HG03460 (cell line): Measurements from ENCODE around the gene KIFC3.
"Not testable (repeated sequence)": the region's sequence is repeated elsewhere in the genome, so short reads cannot be mapped to it uniquely, and the experiment has no call there.

Experiments used
- ATAC-seq: cut with Tn5 transposase; IDR thresholded peaks from one replicate; pipeline ENCODE4 v1.9.1; 2021; ENCODE audit not compliant: unreplicated experiment

The KIFC3 gene

GRCh38 chr16:57726433-57726947 is 75.8 kb downstream of the KIFC3 start:
- no peak for ATAC-seq

GRCh38 chr16:57725976-57726375 is 76.3 kb downstream of the KIFC3 start:
- no peak for ATAC-seq

- no peak for ATAC-seq
Measured at GRCh38 chr16:57725554-57725953, 76.7 kb downstream of the KIFC3 start.

- no peak for ATAC-seq
Measured at GRCh38 chr16:57725151-57725550, 77.1 kb downstream of the KIFC3 start.

GRCh38 chr16:57724531-57724930 is 77.8 kb downstream of the KIFC3 start:
- ATAC-seq: no peak

- no peak for ATAC-seq
Measured at GRCh38 chr16:57723170-57723569, 79.1 kb downstream of the KIFC3 start.

DNA sequence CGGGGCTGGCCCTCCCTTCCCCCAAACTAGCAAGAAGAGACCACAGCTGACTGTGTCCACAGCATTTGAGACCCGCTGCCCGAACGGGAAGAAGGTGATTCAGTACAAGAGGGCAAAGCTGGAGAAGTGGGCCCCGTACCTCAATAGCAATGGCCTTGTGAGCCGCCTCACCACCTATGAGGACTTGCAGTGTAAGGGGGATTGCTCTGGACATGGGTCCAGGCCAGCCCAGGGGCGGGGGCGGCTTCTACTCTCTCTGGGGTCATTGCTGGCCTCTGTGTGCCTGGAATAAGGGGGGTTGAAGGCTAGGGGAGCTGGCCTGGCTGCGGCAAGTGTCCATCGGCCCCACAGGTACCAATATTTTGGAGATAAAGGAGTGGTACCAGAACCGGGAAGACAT is 79.6 kb downstream of the KIFC3 start:
- no peak for ATAC-seq

GRCh38 chr16:57722210-57722499 is 80.1 kb downstream of the KIFC3 start:
- ATAC-seq: no peak

DNA sequence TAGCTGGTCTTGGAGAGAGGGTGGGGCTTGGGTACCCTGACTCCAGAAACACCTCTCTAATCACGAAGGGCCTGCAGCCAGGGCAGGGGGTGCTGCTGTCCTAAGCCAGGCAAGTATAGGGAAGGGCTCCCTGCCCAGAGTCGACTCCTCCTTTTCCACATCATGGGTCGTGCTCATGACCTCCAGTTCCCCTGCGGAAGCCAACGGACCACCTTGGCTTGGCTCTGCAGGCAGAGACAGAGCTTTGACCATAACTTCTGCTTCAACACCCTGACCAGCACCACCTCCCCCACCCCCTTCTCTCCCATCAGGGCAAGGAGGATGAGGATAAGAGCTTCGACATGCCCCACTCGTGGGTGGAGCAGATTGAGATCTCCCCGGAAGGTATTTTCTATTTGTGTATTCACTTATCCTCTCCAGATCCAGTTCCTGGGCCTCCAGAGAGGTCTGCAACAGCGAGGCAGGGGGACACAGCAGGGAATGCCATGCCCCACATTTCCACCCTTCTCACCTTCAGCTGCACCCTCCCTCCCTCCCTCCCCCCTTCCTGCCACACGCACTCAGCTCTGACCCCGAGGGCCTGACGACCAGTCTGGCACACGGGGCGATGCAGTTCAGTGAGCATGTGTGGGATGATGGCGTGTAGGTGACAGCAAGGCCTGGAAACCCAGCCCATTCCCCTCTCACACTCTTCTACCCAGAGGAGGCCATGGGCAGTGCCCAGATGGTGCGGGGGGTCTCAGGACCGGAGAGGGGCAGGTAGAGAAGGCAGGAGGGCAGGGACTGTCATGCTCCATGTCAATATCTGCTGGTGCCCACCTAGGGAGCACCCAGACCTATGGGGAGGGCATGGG is 80.7 kb downstream of the KIFC3 start:
- no peak for ATAC-seq

- ATAC-seq: no peak
Measured at GRCh38 chr16:57720142-57720575, 82.1 kb downstream of the KIFC3 start.

- no peak for ATAC-seq
Measured at GRCh38 chr16:57714047-57714446, 88.2 kb downstream of the KIFC3 start.

DNA sequence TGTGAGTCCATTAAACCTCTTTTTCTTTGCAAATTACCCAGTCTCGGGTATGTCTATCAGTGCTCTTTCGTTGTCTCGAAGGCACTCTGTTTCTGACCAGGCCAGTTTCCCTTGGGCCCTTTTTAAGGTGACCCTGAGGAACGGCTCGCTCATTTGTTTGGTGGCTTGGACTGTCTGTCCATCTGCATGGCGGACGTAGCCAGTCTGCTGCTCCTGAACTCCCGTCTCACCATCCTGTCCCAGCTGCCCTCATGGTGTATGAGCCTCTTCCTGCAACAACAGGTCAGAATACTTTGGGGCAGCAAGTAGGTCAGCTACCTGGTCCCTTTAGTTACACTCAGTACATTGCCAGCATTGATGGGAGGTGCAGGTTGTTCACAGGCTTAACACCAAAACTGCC is 88.7 kb downstream of the KIFC3 start:
- ATAC-seq: no peak

GRCh38 chr16:57712569-57712968 is 89.7 kb downstream of the KIFC3 start:
- ATAC-seq: not testable (repeated sequence)

DNA sequence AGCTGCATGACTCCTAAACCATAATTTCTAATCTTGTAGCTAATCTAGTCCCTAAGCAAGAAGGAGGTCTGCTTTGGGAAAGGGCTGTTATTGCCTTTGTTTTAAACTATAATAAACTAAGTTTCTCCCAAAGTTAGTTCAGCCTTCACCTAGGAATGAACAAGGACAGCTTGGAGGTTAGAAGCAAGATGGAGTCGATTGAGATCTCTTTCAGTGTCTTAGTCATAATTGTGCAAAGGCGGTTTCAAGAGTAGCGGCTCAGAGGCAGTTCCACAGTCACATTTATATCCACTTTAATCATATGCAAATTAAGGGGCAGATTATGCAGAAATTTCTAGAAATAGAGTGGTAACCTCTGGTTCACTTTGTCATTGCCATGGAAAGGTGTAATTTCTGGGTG is 90.3 kb downstream of the KIFC3 start:
- no peak for ATAC-seq

DNA sequence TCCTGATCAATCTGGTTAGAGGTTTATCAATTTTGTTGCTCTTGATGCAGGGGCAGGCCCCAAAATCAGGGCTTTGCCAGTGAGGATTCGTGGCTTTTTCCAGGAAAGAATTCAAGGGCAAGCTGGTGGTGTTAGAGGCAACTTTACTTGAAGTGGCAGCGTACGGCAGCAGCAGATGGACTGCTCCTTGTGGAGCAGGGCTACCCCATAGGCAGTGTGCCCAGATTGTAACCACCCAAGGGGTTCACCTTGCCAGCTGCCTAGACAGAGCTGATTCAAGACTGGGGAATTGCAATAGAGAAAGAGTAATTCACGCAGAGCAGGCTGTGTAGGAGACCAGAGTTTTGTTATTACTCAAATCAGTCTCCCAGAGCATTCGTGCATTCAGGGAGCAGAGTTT is 90.9 kb downstream of the KIFC3 start:
- no peak for ATAC-seq

- no peak for ATAC-seq
Measured at GRCh38 chr16:57709663-57710062, 92.6 kb downstream of the KIFC3 start.
